Cardiac ventricle fibroblast (primary cell): ENCODE measurements around the gene TNIP1. TPM values are rescaled to one million over a fixed set of nuclear protein-coding genes. Genes with fewer than 3 reads are reported as not detected.

ENCODE experiments used
- total RNA-seq: library from RNA; depleted of rRNA; stranded (reverse); fragments of >200 nt; gene quantifications from 2 replicates; pipeline ENCODE4 v1.2.3, GENCODE V29; 2015

TNIP1 gene
- total RNA-seq: 64.3 and 74.6 TPM in 2 replicates

GRCh38 chr5:151080613-151081430 is at the start of gene TNIP1:
Gene TNIP1, minus strand, starts transcription at chr5:151081034. Its CDS starts 15,939 bp downstream, at chr5:151065095.

GRCh38 chr5:151020304-151021110 is 60.3 kb downstream of the TNIP1 start, which contains the start of gene GPX3:
Gene GPX3, plus strand, starts transcription at chr5:151020591. Its CDS starts 64 bp downstream, at chr5:151020655.

Other genes starting within 250 kb of the TNIP1 start
- gene IRGM, start 234.5 kb downstream of the TNIP1 start, total RNA-seq: not detected in 2 replicates
- 2.6 and 3.8 TPM in 2 replicates for gene ZNF300, start 176.1 kb downstream of the TNIP1 start, total RNA-seq
- 82.0 and 82.4 TPM in 2 replicates for gene GPX3, start 60.4 kb downstream of the TNIP1 start, total RNA-seq
- 254 and 255 TPM in 2 replicates for gene ANXA6, start 76.7 kb upstream of the TNIP1 start, total RNA-seq
- gene CCDC69, start 143.1 kb upstream of the TNIP1 start, total RNA-seq: 9.3 and 11.7 TPM in 2 replicates
- 22.0 and 26.1 TPM in 2 replicates for gene GM2A, start 172.2 kb upstream of the TNIP1 start, total RNA-seq
- gene SLC36A3, start 222.7 kb upstream of the TNIP1 start, total RNA-seq: not detected in 2 replicates